ENCODE results near the gene MYOF. TPM values are rescaled to one million over a fixed set of nuclear protein-coding genes. Genes with fewer than 3 reads are reported as not detected.
"Not testable (repeated sequence)": the region's sequence is repeated elsewhere in the genome, so short reads cannot be mapped to it uniquely, and the experiment has no call there.

MYOF gene
- total and polyA plus RNA-seq, 8 donors = 5.0 to 111 (median 36.0) TPM

DNA sequence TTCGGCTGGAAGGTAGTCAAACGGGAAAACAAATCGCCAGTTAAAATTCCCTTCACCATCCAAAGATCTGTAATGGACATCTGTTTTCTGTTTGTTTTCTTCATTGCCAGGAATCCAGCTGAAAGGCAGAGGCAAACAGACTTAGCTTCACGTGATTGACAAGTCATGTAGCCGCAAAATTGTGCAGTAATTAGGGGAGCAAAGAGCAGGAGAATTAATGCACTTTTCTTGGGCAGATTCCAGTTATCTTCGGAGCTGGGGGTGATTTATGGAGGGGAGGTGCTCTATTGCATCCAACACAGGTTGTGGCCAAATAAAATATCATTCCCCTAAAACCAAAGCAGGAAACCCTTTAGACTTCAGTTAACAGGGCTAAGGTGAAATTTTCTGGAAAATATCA, 162.2 kb downstream of the MYOF start:
- no peaks in the 10 kb centered on the region for H3K9me3 ChIP-seq
- DNase-seq = peak in 1 of 2 donors; percentile 41
- no peak overlapping the region for H3K4me3 ChIP-seq
- no peaks in the 10 kb centered on the region for H3K27me3 ChIP-seq
- H3K36me3 ChIP-seq = peaks cover 38 to 99% (median 90%) of the 10 kb centered on the region in 4 donors
- TF ChIP-seq POLR2A (IDR thresholded peaks at IDR 0.05) (no peak), POLR2AphosphoS5 (IDR thresholded peaks at IDR 0.05) (no peak), EP300 (IDR thresholded peaks at IDR 0.05) (no peak)
- TF ChIP-seq, protein P1, sequence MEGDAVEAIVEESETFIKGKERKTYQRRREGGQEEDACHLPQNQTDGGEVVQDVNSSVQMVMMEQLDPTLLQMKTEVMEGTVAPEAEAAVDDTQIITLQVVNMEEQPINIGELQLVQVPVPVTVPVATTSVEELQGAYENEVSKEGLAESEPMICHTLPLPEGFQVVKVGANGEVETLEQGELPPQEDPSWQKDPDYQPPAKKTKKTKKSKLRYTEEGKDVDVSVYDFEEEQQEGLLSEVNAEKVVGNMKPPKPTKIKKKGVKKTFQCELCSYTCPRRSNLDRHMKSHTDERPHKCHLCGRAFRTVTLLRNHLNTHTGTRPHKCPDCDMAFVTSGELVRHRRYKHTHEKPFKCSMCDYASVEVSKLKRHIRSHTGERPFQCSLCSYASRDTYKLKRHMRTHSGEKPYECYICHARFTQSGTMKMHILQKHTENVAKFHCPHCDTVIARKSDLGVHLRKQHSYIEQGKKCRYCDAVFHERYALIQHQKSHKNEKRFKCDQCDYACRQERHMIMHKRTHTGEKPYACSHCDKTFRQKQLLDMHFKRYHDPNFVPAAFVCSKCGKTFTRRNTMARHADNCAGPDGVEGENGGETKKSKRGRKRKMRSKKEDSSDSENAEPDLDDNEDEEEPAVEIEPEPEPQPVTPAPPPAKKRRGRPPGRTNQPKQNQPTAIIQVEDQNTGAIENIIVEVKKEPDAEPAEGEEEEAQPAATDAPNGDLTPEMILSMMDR (IDR thresholded peaks at IDR 0.05) = no peak
- intact Hi-C loops (cut with DNase I; ENCODE audit: low total_unique reads) = no loop called here
- no peak overlapping the region for H3K27ac ChIP-seq
- H3K4me1 ChIP-seq = no peaks in the 10 kb centered on the region
- 64 to 77% (median 70%) methylated on average over 6 of the region's 6 CpGs for WGBS, 5 donors

DNA sequence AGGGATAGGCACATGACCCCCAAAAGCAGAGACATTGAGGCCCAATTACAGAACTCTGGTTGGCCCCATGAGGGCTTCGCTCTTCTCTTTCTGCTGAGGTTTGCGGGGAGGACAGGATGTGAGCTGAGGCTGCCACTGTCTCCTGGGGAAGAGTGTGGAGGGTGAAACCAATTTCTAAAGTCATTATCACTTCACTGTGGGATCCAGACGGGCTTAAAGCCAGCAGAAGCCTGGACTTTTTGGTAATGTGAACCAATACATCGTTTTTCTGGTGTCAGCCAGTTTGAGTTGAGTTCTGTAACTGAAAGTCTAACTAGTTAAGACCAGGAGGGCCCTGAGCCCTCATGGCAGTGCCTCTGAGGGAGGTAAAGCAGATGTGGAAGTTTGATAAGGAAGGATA, 163.0 kb downstream of the MYOF start:
- intact Hi-C loops (cut with DNase I; ENCODE audit: low total_unique reads) = no loop called here
- no peak overlapping the region for H3K27ac ChIP-seq
- H3K27me3 ChIP-seq = no peaks in the 10 kb centered on the region
- H3K4me3 ChIP-seq = no peak overlapping the region
- 73 to 84% (median 78%) methylated on average over 4 of the region's 4 CpGs for WGBS, 5 donors
- TF ChIP-seq EP300 (IDR thresholded peaks at IDR 0.05) (no peak), POLR2AphosphoS5 (IDR thresholded peaks at IDR 0.05) (no peak), POLR2A (IDR thresholded peaks at IDR 0.05) (no peak)
- TF ChIP-seq, protein P1 (IDR thresholded peaks at IDR 0.05) = no peak
- H3K9me3 ChIP-seq = no peaks in the 10 kb centered on the region
- H3K36me3 ChIP-seq = peaks cover 40 to 99% (median 90%) of the 10 kb centered on the region in 4 donors
- no peaks in the 10 kb centered on the region for H3K4me1 ChIP-seq
- DNase-seq = no peak

DNA sequence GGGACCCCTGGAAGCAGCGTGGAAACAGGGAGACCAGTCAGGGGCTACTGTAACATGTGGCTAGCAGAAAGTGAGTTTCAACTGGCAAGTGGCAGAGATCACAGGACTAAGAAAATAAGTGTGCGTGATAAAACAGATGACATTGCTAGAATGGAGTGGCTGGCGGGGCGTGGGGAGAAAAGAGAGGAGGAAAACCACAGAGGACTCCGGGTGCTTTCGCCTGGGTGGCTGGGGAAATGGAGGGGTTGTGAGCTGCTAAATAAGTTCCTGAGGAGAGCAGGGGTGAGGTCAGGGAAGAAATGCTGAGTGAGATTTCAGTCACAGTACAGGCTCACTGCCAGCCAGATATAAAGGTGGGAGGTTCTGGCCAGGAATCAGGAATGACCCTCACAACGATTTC, 166.9 kb downstream of the MYOF start:
- H3K27me3 ChIP-seq = no peaks in the 10 kb centered on the region
- H3K4me1 ChIP-seq = no peaks in the 10 kb centered on the region
- no peak for DNase-seq
- H3K4me3 ChIP-seq = no peak overlapping the region
- no peak for TF ChIP-seq POLR2A (IDR thresholded peaks at IDR 0.05)
- TF ChIP-seq, protein P1 (IDR thresholded peaks at IDR 0.05) = no peak
- no peak for TF ChIP-seq EP300 (IDR thresholded peaks at IDR 0.05)
- TF ChIP-seq POLR2AphosphoS5 (IDR thresholded peaks at IDR 0.05) = no peak
- intact Hi-C loops (cut with DNase I; ENCODE audit: low total_unique reads) = no loop called here
- peaks cover 47 to 98% (median 94%) of the 10 kb centered on the region in 4 donors for H3K36me3 ChIP-seq
- WGBS, 5 donors = 67 to 84% (median 80%) methylated on average over 7 of the region's 7 CpGs
- no peak overlapping the region for H3K27ac ChIP-seq
- H3K9me3 ChIP-seq = no peaks in the 10 kb centered on the region

DNA sequence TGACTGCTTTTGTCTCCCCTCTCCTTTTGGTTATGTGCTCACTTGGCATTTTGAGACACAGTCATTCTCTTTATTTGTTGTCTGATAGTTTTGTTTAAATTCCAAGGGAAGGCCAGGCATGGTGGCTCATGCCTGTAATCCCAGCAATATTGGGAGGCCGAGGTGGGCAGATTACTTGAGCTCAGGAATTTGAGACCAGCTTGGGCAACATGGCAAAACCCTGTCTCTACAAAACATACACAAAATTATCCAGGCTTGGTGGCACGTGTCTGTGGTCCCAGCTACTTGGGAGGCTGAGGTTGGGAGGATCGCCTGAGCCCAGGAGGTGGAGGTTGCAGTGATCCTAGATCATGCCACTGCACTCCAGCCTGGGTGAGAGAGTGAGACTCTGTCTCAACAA, 167.5 kb downstream of the MYOF start:
- H3K36me3 ChIP-seq = peaks cover 47 to 99% (median 96%) of the 10 kb centered on the region in 4 donors
- DNase-seq; H3K4me1 ChIP-seq; H3K27me3 ChIP-seq; H3K27ac ChIP-seq; H3K4me3 ChIP-seq; intact Hi-C loops (cut with DNase I; ENCODE audit: low total_unique reads); H3K9me3 ChIP-seq: not testable (repeated sequence)
- 76 to 91% (median 90%) methylated on average over 3 of the region's 3 CpGs for WGBS, 5 donors

DNA sequence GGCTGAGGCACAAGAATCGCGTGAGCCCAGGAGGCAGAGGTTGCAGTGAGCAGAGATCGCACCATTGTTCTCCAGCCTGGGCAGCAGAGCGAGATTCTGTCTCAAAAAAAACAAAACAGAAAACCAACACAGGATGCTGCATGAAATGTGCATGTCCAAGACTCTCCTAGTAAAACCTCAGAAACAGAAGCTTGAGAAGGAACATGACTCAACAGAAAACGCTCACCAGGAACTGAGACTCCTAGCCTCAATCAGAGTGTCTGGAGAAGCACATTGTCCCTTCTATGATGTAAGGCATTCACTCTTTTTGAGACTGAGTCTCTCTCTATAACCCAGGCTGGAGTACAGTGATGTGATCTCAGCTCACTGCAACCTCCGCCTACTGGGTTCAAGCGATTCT, 168.3 kb downstream of the MYOF start:
- Histone ChIP-seq H3K27ac (no peak overlapping the region), H3K9me3 (no peaks in the 10 kb centered on the region), H3K4me3 (no peak overlapping the region), H3K27me3 (no peaks in the 10 kb centered on the region), H3K36me3 (peaks cover 41 to 99% (median 96%) of the 10 kb centered on the region in 4 donors), H3K4me1 (no peaks in the 10 kb centered on the region)
- 74 to 89% (median 84%) methylated on average over 7 of the region's 7 CpGs for WGBS, 5 donors
- DNase-seq = no peak
- TF ChIP-seq EP300 (IDR thresholded peaks at IDR 0.05) = no peak
- TF ChIP-seq POLR2AphosphoS5 (IDR thresholded peaks at IDR 0.05) = no peak
- TF ChIP-seq, protein P1 (IDR thresholded peaks at IDR 0.05) = no peak
- no peak for TF ChIP-seq POLR2A (IDR thresholded peaks at IDR 0.05)
- intact Hi-C loops (cut with DNase I; ENCODE audit: low total_unique reads) = no loop called here

Measured in stomach (tissue), 9 donors.